OCI-LY1 (cell line): ENCODE data around the gene OXTR.

ENCODE experiments used
- EZH2 ChIP-seq: fragments of 200-600 bp; sonication (generic), shearing (Covaris generic); IDR thresholded peaks from 2 replicates; pipeline ENCODE4 v1.8.0; 2017; ENCODE audit warnings: borderline replicate concordance, mixed run types, mild to moderate bottlenecking, antibody characterized with exemption, low read length, moderate library complexity, mixed read lengths
- TF ChIP-seq, protein P1 (sequence below): fragments of 200-600 bp; sonication (generic), shearing (Covaris generic); IDR thresholded peaks from 2 replicates; pipeline ENCODE4 v1.5.1; 2017; ENCODE audit warnings: mild to moderate bottlenecking, antibody characterized with exemption, low read length, moderate library complexity, mixed read lengths

DNA sequence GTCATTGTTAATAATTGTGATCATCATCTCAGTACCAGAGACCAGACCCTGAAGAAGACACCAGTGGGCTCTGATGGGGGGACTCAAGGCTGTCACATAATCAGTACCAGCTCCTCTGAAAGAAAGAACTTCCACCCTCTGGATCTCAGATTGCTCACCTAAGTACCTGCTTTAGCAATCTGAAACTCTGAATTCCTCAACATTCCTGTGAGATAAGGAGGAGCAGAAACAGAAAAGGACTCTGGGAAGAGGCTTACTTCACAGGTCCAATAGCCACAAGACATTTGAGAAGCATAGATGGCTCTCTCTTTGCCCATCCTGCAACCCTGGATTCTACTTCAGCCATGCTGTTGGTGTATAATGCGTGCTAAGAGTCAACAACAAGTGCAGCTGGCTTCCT lies 44.0 kb upstream of the OXTR start:
- no peak for TF ChIP-seq EZH2
- TF ChIP-seq, protein P1, sequence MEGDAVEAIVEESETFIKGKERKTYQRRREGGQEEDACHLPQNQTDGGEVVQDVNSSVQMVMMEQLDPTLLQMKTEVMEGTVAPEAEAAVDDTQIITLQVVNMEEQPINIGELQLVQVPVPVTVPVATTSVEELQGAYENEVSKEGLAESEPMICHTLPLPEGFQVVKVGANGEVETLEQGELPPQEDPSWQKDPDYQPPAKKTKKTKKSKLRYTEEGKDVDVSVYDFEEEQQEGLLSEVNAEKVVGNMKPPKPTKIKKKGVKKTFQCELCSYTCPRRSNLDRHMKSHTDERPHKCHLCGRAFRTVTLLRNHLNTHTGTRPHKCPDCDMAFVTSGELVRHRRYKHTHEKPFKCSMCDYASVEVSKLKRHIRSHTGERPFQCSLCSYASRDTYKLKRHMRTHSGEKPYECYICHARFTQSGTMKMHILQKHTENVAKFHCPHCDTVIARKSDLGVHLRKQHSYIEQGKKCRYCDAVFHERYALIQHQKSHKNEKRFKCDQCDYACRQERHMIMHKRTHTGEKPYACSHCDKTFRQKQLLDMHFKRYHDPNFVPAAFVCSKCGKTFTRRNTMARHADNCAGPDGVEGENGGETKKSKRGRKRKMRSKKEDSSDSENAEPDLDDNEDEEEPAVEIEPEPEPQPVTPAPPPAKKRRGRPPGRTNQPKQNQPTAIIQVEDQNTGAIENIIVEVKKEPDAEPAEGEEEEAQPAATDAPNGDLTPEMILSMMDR = no peak
